H1 (cell line): Measurements from ENCODE around the gene TCIRG1. TPM values are rescaled to one million over a fixed set of nuclear protein-coding genes. Genes with fewer than 3 reads are reported as not detected.

Source experiments
- CBX5 ChIP-seq: fragments of 300-800, 300-1000 bp; sonication (generic); IDR thresholded peaks from 2 replicates; pipeline ENCODE4 v1.7.1; 2016; ENCODE audit warnings: antibody characterized with exemption, low read length, low read depth
- FOSL1 ChIP-seq: IDR thresholded peaks from 2 replicates; pipeline ENCODE4 v1.6.1; 2011; ENCODE audit warnings: mild to moderate bottlenecking, low read depth, low read length, moderate library complexity; ENCODE audit not compliant: insufficient read depth
- SRF ChIP-seq: IDR thresholded peaks from 2 replicates; pipeline ENCODE4 v1.6.1; 2011; ENCODE audit warnings: mild to moderate bottlenecking, low read depth, low read length, moderate library complexity
- YY1 ChIP-seq: IDR thresholded peaks from 2 replicates; pipeline ENCODE4 v1.6.1; 2011; ENCODE audit warnings: low read depth, mild to moderate bottlenecking, low read length
- polyA plus RNA-seq, 7 experiments: library from polyadenylated mRNA; depleted of rRNA in 3 of 7; stranded (reverse) in 5 of 7; unstranded in 2 of 7; fragments of >200 nt in 5 of 7; fragments of 200-250 nt in 2 of 7; gene quantifications; 1 replicate in 5 of 7; 2 replicates in 1 of 7; 4 replicates in 1 of 7; pipeline versions ENCODE4 v1.2.1 to v1.2.3, GENCODE V29; 2011 to 2013; ENCODE audit warnings: missing spikeins in 2 of 7, mixed read lengths in 2 of 7
- total RNA-seq: library from RNA; stranded (reverse); fragmentation: NEBNext Ultra II Directional; extraction: Animal tissue kit (Norgen Biotek cat#: 25700); gene quantifications from 2 replicates; pipeline ENCODE4 v1.2.1, GENCODE V29; 2021

TCIRG1 gene
- total and polyA plus RNA-seq, 2 of the 8 experiments (the other 6 are each of a cell fraction or from before 2014, with no cell fraction given), result 25.3 to 39.6 TPM

GRCh38 chr11:68011051-68011943 lies 27.5 kb upstream of the TCIRG1 start (continued):
- TF ChIP-seq CBX5, result no peak
- no peak for TF ChIP-seq SRF
- no peak for TF ChIP-seq YY1
- TF ChIP-seq FOSL1, result no peak
- TF ChIP-seq, all 59 proteins: peak for 0
